Measurements from ENCODE around the gene SCN5A.

The SCN5A gene

DNA sequence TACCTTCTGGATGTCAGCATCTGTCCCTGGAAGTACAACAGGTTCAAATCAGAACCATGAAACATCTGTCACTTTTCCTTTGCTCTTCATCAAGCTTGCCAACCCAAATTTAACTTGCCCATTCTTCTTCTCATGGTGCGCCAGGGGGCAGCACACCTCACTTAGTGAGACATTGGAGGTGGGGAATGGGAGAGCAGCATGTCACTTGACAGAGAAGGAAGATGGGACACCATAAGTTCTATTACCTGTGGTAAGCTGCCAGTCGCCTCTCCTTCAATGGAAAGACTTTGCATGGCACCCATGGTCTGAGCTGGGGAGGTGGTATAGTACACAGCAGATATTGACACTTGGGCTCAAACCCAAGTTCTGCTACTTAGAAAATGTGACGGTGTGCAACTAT lies 2.9 kb downstream of the SCN5A start:
- DNase-seq: no peak

- no peak for DNase-seq
These were observed 3.4 kb downstream of the SCN5A start for GRCh38 chr3:38646062-38646461.

DNA sequence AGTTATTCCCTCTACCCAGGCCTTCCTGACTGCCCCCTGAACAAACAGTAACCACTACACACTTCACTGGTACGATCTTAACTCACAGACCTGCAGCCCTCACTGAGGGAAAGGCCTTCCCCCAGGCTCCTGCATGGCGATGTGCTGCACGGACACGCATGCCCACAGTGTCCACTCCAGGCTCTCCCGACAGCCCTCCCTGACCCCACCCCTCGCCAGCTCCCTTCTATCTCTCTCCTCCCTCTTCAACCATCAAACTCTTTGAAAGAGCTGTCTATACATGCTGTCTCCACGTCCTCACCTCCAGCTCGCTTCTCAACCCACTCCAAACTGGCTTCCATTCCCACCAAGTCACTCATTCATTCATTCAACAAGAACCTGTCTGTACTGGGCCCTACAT lies 3.9 kb downstream of the SCN5A start:
- DNase-seq: no peak

- no peak for DNase-seq
These were observed 4.4 kb downstream of the SCN5A start for GRCh38 chr3:38645076-38645475.

DNA sequence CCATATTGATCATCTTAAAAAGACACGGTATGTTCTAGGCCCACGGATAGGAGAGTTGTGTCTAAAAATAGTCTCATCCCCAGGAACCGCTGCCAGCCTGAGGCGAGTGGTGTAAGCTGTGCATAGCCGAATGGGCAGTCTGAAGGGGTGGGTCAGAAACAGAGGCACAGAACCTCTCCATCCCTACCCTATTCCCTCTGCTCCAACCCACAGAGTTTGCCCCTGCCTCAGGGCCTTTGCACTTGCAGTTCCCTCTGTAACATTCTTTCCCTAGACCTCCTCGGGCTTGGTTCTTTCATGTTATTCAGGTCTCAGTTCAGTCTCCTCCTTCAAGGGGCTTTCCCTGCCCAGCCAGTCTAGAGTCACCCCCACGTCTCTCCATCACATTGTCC lies 4.8 kb downstream of the SCN5A start:
- DNase-seq: peak; percentile 27

GRCh38 chr3:38644016-38644661 lies 5.3 kb downstream of the SCN5A start:
- no peak for DNase-seq

DNA sequence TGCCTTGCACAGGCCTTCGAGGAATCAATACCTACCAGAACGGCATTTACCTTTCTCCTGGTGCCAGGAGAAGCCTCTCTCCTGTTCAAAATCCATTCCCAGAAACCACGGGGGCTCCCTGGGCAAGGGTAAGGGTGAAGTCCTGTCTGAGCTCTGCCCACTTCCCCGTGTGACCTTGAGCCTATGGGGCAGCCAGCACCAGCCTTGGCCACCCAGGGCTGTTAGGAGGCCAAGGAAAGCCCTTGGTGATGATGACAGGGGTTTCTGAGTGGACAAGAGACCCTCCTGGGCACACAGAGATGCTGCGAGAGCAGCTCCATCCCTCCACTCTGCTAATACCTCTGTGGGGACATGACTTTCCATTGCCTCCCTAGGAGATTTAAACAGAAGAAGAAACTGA lies 5.9 kb downstream of the SCN5A start:
- DNase-seq: peak; percentile 31

DNA sequence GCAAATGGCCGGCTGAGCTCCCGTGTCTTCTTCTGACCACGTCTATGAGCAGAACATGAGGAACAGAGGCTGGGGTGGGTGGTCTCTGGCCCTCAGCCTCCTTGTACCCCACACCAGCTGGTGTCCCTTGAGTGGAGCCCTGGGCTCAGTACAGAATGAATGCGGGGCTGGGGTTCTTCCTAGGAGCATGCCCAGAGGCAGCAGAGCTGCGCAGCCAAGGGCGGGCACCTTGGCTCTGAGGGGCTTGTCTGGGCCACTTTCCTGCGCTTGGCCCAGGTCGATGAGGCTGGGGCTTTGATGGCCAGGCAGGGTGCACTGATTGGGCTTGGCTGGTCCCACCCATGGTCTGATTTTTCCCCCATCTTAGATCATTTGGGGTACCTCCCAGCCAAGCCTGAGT lies 6.4 kb downstream of the SCN5A start:
- DNase-seq: peak; percentile 46

- peak; percentile 52 for DNase-seq
These were observed 7.9 kb downstream of the SCN5A start for GRCh38 chr3:38641461-38642110.

DNA sequence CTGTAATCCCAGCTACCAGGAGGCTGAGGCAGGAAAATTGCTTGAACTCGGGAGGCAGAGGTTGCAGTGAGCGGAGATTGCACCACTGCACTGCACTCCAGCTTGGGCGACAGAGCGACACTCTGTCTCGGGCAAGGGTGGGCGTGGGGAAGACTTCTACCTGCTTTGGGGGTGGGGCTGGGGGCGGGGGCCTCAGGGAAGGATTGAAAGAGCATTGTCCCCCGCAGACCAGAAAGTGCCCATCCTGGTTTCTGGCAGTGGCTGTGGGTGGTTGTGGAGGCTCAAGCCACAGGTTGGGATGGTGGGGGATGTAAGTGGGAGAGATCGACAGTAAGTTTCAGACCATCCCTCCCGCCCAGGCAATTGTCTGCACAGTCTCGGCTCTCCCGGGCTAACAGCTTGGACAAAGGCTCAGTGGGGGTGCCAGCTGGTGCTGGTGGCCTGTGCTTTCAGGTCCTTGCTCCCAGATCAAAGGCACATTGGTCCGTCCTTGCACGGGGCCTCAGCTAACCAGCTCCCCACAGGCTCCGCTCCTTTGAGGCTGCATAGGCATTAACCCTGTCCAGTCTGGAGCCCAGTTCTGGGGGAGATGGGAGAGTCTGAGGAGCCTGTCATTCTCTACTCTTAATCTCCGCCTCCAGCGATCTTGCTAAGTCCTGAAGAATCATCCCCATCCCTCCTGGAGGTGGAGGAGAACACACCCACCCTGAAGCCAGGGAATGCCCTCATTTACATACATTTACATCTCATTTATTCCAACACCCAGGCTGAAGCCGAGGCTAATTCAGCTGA lies 8.6 kb downstream of the SCN5A start:
- peak; percentile 45 for DNase-seq

GRCh38 chr3:38638354-38638753 lies 11.1 kb downstream of the SCN5A start:
- DNase-seq: no peak

- no peak for DNase-seq
These were observed 11.6 kb downstream of the SCN5A start for GRCh38 chr3:38637906-38638305.

DNA sequence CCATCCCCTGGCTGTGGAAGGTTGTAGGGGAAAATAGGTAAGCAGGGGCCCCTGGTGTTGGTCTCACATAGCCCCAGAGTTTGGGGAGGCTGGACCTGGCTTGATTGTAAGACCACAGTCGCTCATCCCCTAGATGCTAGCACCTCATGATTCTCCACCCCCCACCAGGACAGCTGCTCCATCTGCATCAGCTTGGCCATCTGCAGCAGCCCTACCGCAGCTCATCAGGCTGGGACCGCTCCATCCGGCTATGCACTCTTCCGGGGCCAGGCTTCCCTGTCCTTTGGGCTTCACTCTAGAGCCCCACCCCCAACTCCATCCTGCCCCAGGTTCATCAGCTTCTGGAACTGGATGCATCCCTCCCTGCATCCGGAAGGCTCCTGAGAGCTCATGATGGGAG lies 12.6 kb downstream of the SCN5A start:
- DNase-seq: no peak

GRCh38 chr3:38636464-38636863 lies 13.0 kb downstream of the SCN5A start:
- no peak for DNase-seq

GRCh38 chr3:38634111-38634510 lies 15.4 kb downstream of the SCN5A start:
- no peak for DNase-seq

- no peak for DNase-seq
These were observed 16.5 kb downstream of the SCN5A start for GRCh38 chr3:38632989-38633388.

GRCh38 chr3:38630606-38631005 lies 18.9 kb downstream of the SCN5A start:
- no peak for DNase-seq

DNA sequence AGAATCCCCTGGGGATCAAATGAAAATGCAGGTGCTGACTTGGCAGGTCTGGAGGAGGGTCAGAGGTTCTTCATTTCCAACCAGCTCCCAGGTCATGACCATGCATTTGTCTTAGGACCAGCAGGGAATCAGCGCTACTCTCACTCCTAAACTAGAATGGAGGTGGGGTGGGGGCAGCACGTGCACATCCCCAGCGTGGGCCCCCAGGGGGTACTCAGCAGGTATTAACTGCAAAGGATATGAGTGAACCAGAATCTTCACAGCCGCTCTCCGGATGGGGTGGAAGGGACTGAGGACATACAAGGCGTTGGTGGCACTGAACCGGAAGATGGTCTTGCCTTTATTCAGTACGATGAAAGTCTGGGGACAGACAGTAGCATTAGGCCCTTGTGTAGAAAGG lies 19.4 kb downstream of the SCN5A start:
- DNase-seq: no peak

GRCh38 chr3:38628835-38629234 lies 20.7 kb downstream of the SCN5A start:
- no peak for DNase-seq

- DNase-seq: no peak
These were observed 21.5 kb downstream of the SCN5A start for GRCh38 chr3:38627956-38628355.

- DNase-seq: no peak
These were observed 23.3 kb downstream of the SCN5A start for GRCh38 chr3:38626171-38626570.

GRCh38 chr3:38623539-38623938 lies 25.9 kb downstream of the SCN5A start:
- no peak for DNase-seq

DNA sequence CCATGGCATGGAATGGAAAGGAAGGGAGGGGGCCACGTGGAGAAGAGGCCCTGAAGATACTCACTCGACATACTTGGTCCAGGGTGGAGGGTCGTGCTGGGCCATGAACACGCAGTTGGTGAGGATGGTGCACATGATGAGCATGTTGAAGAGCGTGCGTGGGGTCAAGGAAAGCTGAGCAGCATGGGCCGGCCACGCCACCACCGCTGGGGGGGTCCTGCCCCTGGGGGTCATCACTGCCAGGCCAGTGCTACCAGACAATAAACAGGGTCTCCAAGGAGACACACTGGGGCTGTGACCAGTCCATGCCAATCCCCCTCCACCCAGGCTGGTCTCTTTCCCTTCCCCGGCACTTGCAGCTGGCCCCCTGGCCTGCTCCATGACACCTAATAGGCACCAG lies 27.2 kb downstream of the SCN5A start:
- DNase-seq: no peak

GRCh38 chr3:38620236-38620635 lies 29.3 kb downstream of the SCN5A start:
- DNase-seq: no peak

Measured in activated effector memory CD4-positive, alpha-beta T cell treated with anti-CD3 and anti-CD28 coated beads, Interleukin-2, amount 50 U/mL, for 16 hours (primary cell).